GM18867 (cell line): Measurements from ENCODE around the gene SLFN11.
A peak's percentile ranks its signal among the peaks of the same experiment; 100 is the strongest.
"Not testable (repeated sequence)": the region's sequence is repeated elsewhere in the genome, so short reads cannot be mapped to it uniquely, and the experiment has no call there.

Experiments
- ATAC-seq: cut with Tn5 transposase; IDR thresholded peaks from one replicate; pipeline ENCODE4 v1.9.1; 2021; ENCODE audit warnings: mild to moderate bottlenecking, moderate library complexity; ENCODE audit not compliant: unreplicated experiment

The SLFN11 gene

DNA sequence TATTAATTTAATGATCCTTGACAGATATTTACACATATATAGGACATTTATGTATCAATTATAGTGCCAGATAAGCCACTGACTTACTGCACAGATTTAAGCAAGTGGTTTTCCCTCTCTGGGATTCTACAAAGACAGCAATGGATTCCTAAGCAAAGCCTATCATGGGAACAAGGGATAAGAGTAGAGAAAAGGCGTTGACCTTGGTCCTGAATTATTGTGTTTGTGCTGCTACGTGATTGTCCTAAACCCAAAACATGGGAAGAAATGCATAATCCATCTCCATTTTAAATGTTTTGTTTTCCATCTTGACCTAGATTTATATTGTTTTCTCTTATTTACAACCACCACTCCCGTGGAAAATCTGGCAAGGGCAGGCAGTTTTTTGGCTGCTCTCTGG is 14.0 kb downstream of the SLFN11 start:
- ATAC-seq = no peak

DNA sequence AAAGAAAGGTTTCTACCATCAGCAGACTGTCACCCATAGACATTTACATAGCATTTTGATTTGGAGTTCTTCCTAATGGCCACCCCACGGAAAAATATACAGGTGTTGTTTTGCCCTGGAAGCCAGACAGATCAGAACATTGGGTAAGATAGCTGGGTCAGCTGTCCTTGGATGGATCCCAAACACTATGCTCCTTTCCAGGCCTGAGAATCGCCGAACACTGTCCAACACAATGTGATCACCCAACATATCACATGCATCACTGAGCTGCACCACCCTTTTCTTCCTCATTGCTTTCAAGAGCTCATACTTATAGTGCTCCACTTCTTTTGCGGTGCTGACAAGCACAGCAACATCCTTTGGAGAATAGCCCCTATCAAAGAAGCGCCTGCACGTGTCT is 21.1 kb downstream of the SLFN11 start:
- ATAC-seq = no peak

- no peak for ATAC-seq
Measured at GRCh38 chr17:35350493-35350892, 22.9 kb downstream of the SLFN11 start.

DNA sequence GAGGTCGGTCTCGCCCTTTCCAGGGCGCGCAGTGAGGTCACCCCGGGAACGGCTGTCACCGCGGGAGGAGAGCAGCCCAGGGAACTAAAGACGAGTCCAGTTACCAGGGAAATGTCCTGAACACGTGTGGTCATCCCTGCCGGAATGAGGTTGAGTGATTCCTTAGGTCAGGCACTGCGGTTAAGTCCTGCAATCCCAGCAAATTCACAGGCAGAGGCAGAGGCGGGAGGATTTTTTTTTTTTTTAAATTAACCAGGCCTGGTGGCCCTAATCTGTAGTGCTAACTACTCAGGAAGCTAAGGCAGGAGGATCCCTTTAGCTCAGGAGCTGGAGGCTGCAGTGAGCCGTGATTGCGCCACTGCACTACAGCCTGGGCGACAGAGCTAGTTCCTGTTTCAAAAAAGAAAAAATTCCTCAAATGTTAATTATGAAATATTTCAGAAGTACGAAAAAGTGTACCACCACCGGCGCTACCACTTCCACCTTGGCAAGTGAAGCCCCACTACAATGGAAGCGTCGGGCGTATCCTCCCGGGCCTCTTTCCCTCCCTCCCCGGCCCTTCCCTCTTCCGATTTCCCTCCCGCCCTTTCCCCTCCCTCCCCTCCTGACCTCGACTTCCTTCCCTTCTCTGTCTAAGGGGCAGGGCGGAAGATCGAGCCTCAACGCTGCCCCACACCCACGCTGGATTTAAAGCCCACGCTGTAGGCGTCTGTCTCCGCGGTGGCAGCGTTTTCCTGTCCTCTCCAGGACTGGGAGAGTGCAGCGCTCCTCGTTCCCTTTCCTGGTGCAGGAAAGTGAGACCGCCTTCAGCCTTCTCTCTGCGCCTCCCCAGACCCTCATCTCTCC is 27.3 kb downstream of the SLFN11 start:
- ATAC-seq = no peak

DNA sequence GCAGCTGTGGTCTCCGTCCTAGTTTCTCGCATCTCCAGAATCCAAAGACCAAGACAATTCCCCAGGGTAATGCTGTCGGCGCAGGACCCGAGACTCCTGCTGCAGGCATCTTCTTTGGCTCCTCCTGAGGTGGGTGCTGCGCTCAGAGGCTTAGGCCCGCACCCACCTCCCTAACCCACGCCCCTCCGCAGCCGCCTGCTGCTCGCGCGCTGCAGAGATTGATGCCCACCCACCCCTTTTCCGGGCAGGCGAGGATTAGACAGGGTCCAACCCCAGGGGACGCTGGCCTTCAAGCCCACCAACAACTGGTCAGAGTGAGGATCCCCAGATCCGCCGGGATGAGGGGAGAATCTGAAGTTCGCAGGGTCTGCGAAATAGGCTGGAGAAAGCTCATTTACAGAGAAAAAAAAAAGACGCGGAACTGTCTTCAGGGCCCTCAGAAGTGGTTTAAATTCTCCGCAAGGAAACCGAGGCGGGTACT is 27.9 kb downstream of the SLFN11 start:
- ATAC-seq = no peak

DNA sequence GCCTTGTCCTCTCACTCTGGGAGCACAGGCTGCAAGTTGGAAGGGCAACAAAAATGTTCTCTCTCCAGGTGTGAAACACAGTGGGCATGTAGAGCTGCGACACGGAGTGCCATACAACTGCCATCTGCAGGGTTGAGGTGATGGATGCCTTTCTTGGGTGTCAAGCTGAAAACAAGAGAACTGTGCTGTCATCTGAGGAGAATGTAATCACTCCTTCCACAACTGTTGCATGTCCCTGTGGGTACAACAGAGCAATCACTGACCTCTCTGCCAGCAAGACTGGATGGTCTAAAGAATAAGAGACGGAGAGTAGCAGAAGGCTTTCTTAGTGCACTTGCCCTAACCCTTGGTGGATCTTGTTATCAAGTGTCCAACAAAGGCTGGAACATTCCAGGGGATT is 29.2 kb downstream of the SLFN11 start:
- no peak for ATAC-seq

DNA sequence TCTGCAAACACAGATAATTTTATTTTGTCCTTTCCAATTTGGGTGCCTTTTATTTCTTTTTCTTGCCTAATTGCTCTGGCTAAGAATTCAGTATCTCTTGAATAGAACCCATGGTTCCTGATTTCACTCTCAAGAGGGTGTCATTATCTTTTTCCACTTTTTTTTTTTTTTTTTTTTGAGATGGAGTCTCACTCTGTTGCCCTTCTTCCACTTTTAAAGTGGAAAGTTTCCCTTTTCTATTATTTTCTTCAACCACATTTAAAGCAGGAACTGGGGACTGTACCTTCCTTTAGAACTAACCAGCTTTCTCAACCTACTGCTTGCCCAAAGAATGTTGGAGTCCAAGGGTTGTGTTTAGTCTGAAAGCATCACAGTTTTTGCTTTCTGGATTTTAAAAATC is 31.1 kb downstream of the SLFN11 start:
- no peak for ATAC-seq

DNA sequence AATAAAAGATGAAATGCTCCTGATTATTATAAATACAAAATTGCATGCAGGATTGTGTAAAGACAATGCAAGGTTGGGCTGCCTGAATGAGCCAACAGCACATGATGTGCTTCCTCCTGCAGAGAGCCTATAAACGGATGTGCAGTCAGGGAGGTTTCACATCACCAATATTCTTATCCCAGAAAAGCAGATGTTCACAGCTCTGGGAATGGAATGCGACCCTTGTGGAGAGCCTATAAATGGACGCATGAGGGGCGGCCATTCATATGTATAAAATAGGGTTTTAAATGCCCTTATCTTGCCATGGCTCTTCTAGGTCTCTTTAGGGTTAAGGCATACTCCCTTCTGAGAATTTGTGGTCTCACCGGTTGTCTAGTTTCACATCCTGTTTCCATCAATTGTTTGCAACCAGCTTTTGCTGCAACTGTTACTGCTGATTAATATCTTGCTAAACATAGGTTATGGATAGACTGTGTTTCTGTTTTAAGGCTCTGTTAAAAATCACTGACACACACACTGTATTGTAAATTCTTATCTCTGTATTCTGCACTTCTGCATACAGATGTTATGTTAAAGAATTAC is 31.9 kb downstream of the SLFN11 start:
- ATAC-seq = no peak

- no peak for ATAC-seq
Measured at GRCh38 chr17:35338230-35338629, 35.2 kb downstream of the SLFN11 start.

DNA sequence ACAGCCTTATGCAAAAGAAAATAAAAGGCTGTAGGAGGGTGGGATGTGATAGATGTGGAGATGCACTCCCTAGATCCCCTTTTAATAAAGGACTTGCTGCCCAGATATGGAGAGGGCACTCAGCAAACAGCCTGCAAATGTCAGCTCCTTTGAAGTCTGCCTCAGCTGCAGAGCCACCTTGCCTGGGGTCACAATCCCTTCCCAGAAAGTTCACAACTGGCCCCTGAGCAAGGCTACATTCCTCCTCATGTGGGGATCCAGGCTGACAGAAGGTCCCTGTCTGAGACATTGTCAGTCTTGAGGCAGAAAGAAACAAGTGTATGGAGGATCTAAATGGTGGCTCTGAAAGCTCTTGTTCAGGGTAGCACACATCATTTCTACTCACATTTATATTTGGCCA is 36.1 kb downstream of the SLFN11 start:
- ATAC-seq = no peak

- not testable (repeated sequence) for ATAC-seq
Measured at GRCh38 chr17:35333578-35333977, 39.8 kb downstream of the SLFN11 start.

DNA sequence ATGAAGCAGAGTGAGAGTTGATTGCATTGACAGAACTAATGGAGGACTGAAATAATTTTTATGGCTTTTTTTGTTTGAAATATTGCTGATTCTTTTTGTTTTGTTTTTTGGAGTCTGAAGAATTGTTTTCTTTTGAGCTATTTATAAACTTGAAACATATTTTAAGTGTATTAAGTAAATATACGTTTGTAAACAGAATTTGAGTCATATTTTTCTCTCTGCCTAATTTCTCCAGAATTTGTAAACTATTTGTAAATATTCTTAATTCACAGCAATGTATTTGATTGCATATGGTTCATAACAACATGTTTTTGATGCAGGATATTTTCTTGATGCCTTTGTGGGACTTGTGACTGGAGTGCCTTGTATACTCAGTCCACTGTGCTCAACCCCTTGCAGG is 50.7 kb downstream of the SLFN11 start:
- ATAC-seq = no peak

DNA sequence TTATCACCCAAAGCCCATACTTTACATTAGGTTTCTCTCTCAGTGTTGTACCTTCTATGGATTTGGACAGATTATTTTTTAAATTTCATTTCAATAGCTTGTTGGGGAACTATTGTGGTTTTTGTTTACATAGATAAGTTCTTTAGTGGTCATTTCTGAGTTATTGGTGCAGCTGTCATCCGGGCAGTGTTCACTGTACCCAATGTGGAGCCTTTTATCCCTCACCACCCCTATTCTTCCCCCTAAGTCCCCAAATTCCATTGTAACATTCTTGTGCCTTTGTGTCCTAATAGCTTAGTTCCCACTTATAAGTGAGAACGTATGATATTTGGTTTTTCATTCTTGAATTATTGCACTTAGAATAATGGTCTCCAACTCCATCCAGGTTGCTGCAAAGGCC is 57.5 kb downstream of the SLFN11 start:
- ATAC-seq = no peak

DNA sequence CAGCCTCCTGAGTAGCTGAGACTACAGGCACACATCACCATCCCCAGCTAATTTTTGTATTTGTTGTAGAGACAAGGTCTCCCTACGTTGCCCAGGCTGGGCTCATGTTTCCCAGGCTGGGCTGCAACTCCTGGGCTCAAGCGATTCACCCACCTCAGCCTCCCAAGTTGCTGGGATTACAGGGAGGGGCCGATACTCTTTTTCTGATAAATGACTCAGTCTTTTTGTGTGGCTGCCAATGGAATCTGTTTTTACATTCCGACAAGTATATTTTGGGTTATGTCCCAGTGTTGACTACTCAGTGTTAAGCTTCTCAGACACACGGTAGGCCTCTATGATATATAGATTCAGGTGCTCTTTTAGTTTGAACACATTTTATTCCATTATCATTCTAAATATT is 58.1 kb downstream of the SLFN11 start:
- ATAC-seq = no peak

- no peak for ATAC-seq
Measured at GRCh38 chr17:35314415-35315216, 58.8 kb downstream of the SLFN11 start.

- no peak for ATAC-seq
Measured at GRCh38 chr17:35313875-35314409, 59.5 kb downstream of the SLFN11 start.

DNA sequence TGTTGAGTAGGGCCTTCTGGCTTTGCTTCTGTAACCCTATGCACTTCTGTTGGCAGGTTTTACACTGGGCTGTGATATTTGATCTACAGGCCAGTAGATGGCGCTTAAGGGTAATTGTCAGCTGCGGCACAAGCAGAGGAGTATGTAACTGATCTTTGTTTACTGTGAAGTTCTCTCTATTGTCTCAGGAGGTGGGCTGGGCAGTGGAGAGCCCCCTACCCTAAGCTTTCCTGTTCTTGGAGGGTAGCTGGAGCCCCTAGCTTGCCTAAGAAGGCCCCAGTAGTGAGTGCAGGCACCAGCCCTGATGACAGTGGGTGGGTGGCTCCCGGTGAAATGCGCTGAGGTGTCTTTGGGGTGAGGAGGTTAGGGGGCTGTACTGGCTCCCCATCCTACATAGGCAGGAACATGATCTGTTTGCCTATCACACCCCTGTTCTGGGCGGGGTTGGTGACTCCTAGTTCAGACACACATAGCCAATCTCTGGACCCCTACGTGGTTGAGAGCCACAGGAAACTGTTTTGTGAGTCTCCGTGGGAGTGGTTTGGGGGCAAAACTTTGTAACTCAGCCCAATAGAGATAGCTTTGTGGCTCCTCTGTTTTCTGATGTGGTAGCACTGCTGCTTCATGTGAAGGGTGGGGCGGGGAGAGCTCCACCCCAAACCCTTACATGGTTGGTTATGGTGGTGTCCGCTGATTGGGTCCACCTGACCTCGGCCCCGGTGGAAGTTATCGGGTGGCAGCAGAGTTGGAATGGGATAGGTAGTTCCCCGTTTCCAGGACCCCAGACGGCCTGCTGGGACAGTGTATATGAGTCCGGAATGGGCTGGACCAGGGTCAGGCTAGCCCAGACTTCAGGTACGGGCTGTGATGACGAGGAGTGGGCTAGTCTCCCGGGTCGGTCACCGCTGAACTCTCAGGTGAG is 60.4 kb downstream of the SLFN11 start:
- peak; percentile 63 for ATAC-seq

DNA sequence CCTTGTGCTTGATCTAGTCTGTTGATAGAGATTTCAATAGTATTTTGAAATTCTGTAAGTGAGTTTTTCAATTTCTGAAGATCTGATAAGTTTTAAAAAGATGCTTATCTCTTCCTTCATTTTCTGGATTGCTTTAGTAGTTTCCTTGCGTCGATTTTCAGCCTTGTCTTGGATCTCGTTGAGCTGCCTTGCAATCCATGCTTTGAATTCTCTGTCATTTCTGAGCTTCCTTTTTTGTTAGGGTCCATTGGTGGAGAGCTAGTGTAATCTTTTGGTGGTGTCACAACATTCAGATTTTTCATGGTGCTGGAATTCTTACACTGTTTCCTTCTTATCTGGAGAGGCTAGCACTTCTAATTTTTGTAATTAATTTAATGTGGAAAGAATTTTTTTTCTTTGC is 61.1 kb downstream of the SLFN11 start:
- ATAC-seq = no peak

DNA sequence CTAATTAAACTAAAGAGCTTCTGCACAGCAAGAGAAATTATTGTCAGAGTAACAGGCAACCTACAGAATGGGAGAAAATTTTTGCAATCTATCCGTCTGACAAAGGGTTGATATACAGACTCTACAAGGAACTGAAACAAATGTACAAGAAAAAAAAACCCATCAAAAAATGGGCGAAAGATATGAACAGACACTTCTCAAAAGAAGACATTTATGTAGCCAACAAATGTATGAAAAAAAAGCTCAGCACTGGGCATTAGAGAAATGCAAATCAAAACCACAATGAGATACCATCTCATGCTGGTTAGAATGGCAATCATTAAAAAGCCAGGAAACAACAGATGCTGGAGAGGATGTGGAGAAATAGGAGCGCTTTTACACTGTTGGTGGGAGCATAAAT is 64.1 kb downstream of the SLFN11 start:
- not testable (repeated sequence) for ATAC-seq
